Testis (tissue), 3 donors: Measurements from ENCODE around the gene C21orf91. TPM values are rescaled to one million over a fixed set of nuclear protein-coding genes. Genes with fewer than 3 reads are reported as not detected.

Experiments
- DNase-seq: peaks from one replicate; pipeline ENCODE4 v3.0.0-alpha.2; 2019
- H3K27ac ChIP-seq, 2 donors: fragments of 200-600 bp; sonication (generic); one replicate each; pipeline ENCODE4 v1.5.1; 2019
- H3K27me3 ChIP-seq: fragments of 200-600 bp; sonication (generic); one replicate; pipeline ENCODE4 v1.5.1; 2019
- H3K36me3 ChIP-seq: fragments of 200-600 bp; sonication (generic); one replicate; pipeline ENCODE4 v1.5.1; 2017; ENCODE audit warnings: low read depth; ENCODE audit errors: missing control alignments
- H3K4me1 ChIP-seq: fragments of 200-600 bp; sonication (generic); one replicate; pipeline ENCODE4 v1.5.1; 2019
- H3K4me3 ChIP-seq, 2 donors: fragments of 200-600 bp; sonication (generic); one replicate each; pipeline ENCODE4 v1.5.1; 2017 to 2019
- H3K9me3 ChIP-seq: fragments of 200-600 bp; sonication (generic); one replicate; pipeline ENCODE4 v1.5.1; 2017
- CTCF ChIP-seq, 3 experiments: fragments of 450-650 bp in 2 of 3; fragments of 200-600 bp in 1 of 3; sonication (generic) in 1 of 3; IDR thresholded peaks; one replicate each; pipeline ENCODE4 v1.5.1; 2016 to 2019; ENCODE audit warnings: antibody characterized with exemption in 3 of 3, mild to moderate bottlenecking in 2 of 3, moderate library complexity in 1 of 3
- POLR2A ChIP-seq: fragments of 450-650 bp; IDR thresholded peaks from one replicate; pipeline ENCODE4 v1.6.1; 2017; ENCODE audit warnings: antibody characterized with exemption, mild to moderate bottlenecking, moderate library complexity
- WGBS, 2 donors: methylation state at CpG; one replicate each; pipeline ENCODE4 v1.1.5; 2018; 5-methylcytosine and 5-hydroxymethylcytosine counted together
- intact Hi-C: fragments of 100-400 bp; cut with DNase I; formaldehyde crosslinking; loops from one replicate; pipeline ENCODE4 v1.15.1; 2023; ENCODE audit warnings: low total_unique reads
- polyA plus RNA-seq: library from polyadenylated mRNA; stranded (reverse); fragments of 350-450 nt; fragmentation: Illumina TruSeq; extraction: RNeasy Lipid Tissue Mini Kit (QIAGEN cat#74804); gene quantifications from one replicate; pipeline ENCODE4 v1.2.3, GENCODE V29; 2014; ENCODE audit warnings: low read depth, low replicate concordance; ENCODE audit not compliant: insufficient read depth
- total RNA-seq, 2 donors: library from RNA; depleted of rRNA; stranded (reverse); fragments of >200 nt; gene quantifications; one replicate each; pipeline ENCODE4 v1.2.3, GENCODE V29; 2016

C21orf91 gene
- total and polyA plus RNA-seq, 3 donors from 2014 or later, result 37.0 to 44.4 (median 40.7) TPM

- WGBS, 2 donors, result 76 to 89% methylated on average over 6 of the region's 6 CpGs
- H3K27ac ChIP-seq, result no peak overlapping the region
- no peaks in the 10 kb centered on the region for H3K9me3 ChIP-seq
- TF ChIP-seq CTCF (IDR thresholded peaks at IDR 0.05) (no peak), POLR2A (no peak)
- no peak overlapping the region for H3K4me3 ChIP-seq
- no peaks in the 10 kb centered on the region for H3K4me1 ChIP-seq
- no peaks in the 10 kb centered on the region for H3K27me3 ChIP-seq
- H3K36me3 ChIP-seq, result no peaks in the 10 kb centered on the region
- intact Hi-C loops, result no loop called here
- DNase-seq, result no peak
Measured at GRCh38 chr21:17784604-17785402, 34.4 kb downstream of the C21orf91 start.

GRCh38 chr21:17784180-17784598, 35.0 kb downstream of the C21orf91 start:
- H3K36me3 ChIP-seq, result no peaks in the 10 kb centered on the region
- no peak overlapping the region for H3K4me3 ChIP-seq
- no peak overlapping the region for H3K27ac ChIP-seq
- TF ChIP-seq POLR2A (no peak), CTCF (IDR thresholded peaks at IDR 0.05) (no peak)
- no peaks in the 10 kb centered on the region for H3K27me3 ChIP-seq
- no peaks in the 10 kb centered on the region for H3K4me1 ChIP-seq
- 64 to 76% methylated on average over 5 of the region's 5 CpGs for WGBS, 2 donors
- no peak for DNase-seq
- H3K9me3 ChIP-seq, result no peaks in the 10 kb centered on the region
- intact Hi-C loops, result no loop called here

GRCh38 chr21:17783481-17784179, 35.5 kb downstream of the C21orf91 start:
- intact Hi-C loops, result no loop called here
- Histone ChIP-seq H3K4me3 (no peak overlapping the region), H3K9me3 (no peaks in the 10 kb centered on the region), H3K36me3 (no peaks in the 10 kb centered on the region), H3K27ac (no peak overlapping the region), H3K4me1 (no peaks in the 10 kb centered on the region), H3K27me3 (no peaks in the 10 kb centered on the region)
- 44 to 48% methylated on average over 2 of the region's 2 CpGs for WGBS, 2 donors
- no peak for TF ChIP-seq CTCF (IDR thresholded peaks at IDR 0.05)
- no peak for TF ChIP-seq POLR2A
- no peak for DNase-seq

- no peak for TF ChIP-seq POLR2A
- no peak for DNase-seq
- intact Hi-C loops, result no loop called here
- Histone ChIP-seq H3K27me3 (no peaks in the 10 kb centered on the region), H3K4me3 (no peak overlapping the region), H3K9me3 (no peaks in the 10 kb centered on the region), H3K27ac (no peak overlapping the region), H3K4me1 (no peaks in the 10 kb centered on the region), H3K36me3 (no peaks in the 10 kb centered on the region)
- WGBS, 2 donors, result 91 to 92% methylated on average over 3 of the region's 3 CpGs
Measured at GRCh38 chr21:17783003-17783402, 36.2 kb downstream of the C21orf91 start.

- Histone ChIP-seq H3K4me1 (no peaks in the 10 kb centered on the region), H3K4me3 (no peak overlapping the region), H3K27ac (no peak overlapping the region), H3K36me3 (no peaks in the 10 kb centered on the region), H3K27me3 (no peaks in the 10 kb centered on the region), H3K9me3 (no peaks in the 10 kb centered on the region)
- TF ChIP-seq CTCF (IDR thresholded peaks at IDR 0.05) (no peak), POLR2A (no peak)
- 85 to 100% methylated on average over 1 of the region's 1 CpG for WGBS, 2 donors
- intact Hi-C loops, result no loop called here
- DNase-seq, result no peak
Measured at GRCh38 chr21:17782051-17782450, 37.1 kb downstream of the C21orf91 start.
